ENCODE measurements around the gene ZNF516. TPM values are rescaled to one million over a fixed set of nuclear protein-coding genes. Genes with fewer than 3 reads are reported as not detected.

The ZNF516 gene
- total and polyA plus RNA-seq, 10 of the 15 experiments (the other 5 are each of a cell fraction or from before 2014, with no cell fraction given), result 2.0 to 32.0 (median 8.3) TPM

DNA sequence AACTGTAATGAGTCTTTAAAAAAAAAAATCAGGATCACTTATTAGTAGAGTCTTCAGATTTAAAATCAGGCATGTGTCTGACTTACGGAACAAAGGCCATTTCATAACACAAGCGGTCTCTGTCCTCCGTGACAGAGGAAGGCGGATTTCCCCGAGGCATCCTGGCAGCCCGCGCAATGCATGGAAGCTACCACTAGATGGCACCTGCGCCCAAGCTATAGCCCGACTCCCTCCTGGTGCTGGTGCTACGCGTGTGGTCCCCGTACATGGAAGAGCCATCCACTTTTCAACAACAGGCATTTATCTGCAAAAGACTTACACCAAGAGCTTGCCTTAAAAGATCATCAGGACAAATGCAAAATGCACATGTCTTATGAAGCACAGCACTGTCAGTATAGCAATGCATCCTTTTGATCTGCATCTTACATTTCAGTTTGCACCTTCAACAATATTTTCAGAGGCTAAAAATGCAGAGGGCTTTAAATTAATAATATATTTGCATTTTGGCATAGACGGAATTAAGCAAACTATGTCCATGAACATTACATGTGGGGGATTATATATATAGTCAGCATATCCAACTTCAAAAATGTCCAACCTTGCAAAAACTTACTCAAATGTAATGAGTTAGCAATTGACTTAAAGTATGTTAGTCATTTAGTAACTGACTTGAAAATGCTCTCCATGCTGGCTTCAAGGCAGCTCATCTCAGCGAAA, 96.0 kb downstream of the ZNF516 start:
- Histone ChIP-seq H3K4me2 (ENCODE audit: control insufficient read depth, insufficient read depth) (no peak overlapping the region), H4K20me1 (ENCODE audit: control insufficient read depth, insufficient read depth) (0 out of 2 replicates have a peak, but pooled peaks cover under 1% of the 10 kb centered on the region), H3K9me3 (replicated peaks; ENCODE audit: control insufficient read depth, insufficient read depth, low read length) (no peaks in the 10 kb centered on the region), H3K27ac (ENCODE audit: control insufficient read depth, insufficient read depth) (no peak overlapping the region), H3K36me3 (ENCODE audit: control insufficient read depth in 2 of 2, insufficient read depth in 2 of 2, low read length in 1 of 2) (peaks cover 0 to 2% of the 10 kb centered on the region in 2 experiments; a peak in 2 of 4 replicates), H3K4me3 (no peak overlapping the region), H2AFZ (ENCODE audit: control insufficient read depth, low read depth, low read length) (no peak overlapping the region), H3K27me3 (replicated peaks in 1 of 2; ENCODE audit: control insufficient read depth in 2 of 2, insufficient read depth in 2 of 2, low read length in 1 of 2) (no peaks in the 10 kb centered on the region), H3K79me2 (ENCODE audit: control insufficient read depth, insufficient read depth, low read length) (peaks cover 5% of the 10 kb centered on the region), H3K9ac (ENCODE audit: control insufficient read depth, insufficient read depth, low read length) (no peak overlapping the region), H3K4me1 (ENCODE audit: control insufficient read depth, insufficient read depth, low read length) (no peaks in the 10 kb centered on the region)
- FAIRE-seq (peak; percentile 75), DNase-seq (ENCODE audit: low read depth, low spot score) (peak; percentile 37), ATAC-seq (peak; percentile 99)
- intact Hi-C loops (cut with micrococcal nuclease; ENCODE audit: unreplicated experiment) (loop anchor here (1.0 to 2.0 kb wide), 4 partner anchors 28 to 310 kb away; no protein-coding TSS in a partner anchor), in situ Hi-C loops (cut with MboI) (loop anchor here (5.0 kb wide), 1 partner anchor 308 kb away; no protein-coding TSS in a partner anchor)
- ChIA-PET POLR2A (no interaction called here), CTCF (interaction anchor here (0.6 to 6.3 kb wide), 30 partner anchors 11 to 590 kb away, joined by 3 to 72 read pairs (median 4); no protein-coding TSS in a partner anchor), RAD21 (ENCODE audit: unreplicated experiment) (interaction anchor here (0.6 to 2.6 kb wide), 10 partner anchors 11 to 310 kb away, joined by 3 to 16 read pairs (median 4); no protein-coding TSS in a partner anchor), SMC1A (ENCODE audit: uncharacterized antibody, unreplicated experiment) (interaction anchor here (0.7 to 4.3 kb wide), 15 partner anchors 12 to 404 kb away, joined by 3 to 24 read pairs (median 4); no protein-coding TSS in a partner anchor)
- 16% methylated on average over 14 of the region's 14 CpGs for WGBS (ENCODE audit: insufficient coverage, insufficient replicate concordance, low lambda C conversion rate, missing lambda C conversion rate)
- no TSS peak for BruUV-seq (replicated peaks)
- no peak for TF ChIP-seq RCOR1 (conservative IDR thresholded peaks at IDR 0.05; ENCODE audit: low read depth, low read length)
- no peak for TF ChIP-seq PAX5 (IDR thresholded peaks at IDR 0.05; ENCODE audit: borderline replicate concordance, low read depth, low read length)
- peak; percentile 60; the same call in 1 of the 2 replicates for TF ChIP-seq IRF4 (IDR thresholded peaks at IDR 0.05; ENCODE audit: low read depth, low read length)
- TF ChIP-seq BHLHE40 (IDR thresholded peaks at IDR 0.05; ENCODE audit: borderline replicate concordance in 1 of 2, low read depth in 2 of 2, low read length in 1 of 2), result 0 out of 4 replicates have a peak, but pooled peaks of 1 of the 2 experiments have one; percentile 23
- no peak for TF ChIP-seq ZZZ3 (IDR thresholded peaks at IDR 0.05; ENCODE audit: control insufficient read depth, insufficient read length, low read depth)
- no peak for TF ChIP-seq KDM1A (IDR thresholded peaks at IDR 0.05; ENCODE audit: borderline replicate concordance)
- TF ChIP-seq EZH2 (IDR thresholded peaks at IDR 0.05; ENCODE audit: borderline replicate concordance, control insufficient read depth, low read depth, low read length), result no peak
- TF ChIP-seq, protein P1, sequence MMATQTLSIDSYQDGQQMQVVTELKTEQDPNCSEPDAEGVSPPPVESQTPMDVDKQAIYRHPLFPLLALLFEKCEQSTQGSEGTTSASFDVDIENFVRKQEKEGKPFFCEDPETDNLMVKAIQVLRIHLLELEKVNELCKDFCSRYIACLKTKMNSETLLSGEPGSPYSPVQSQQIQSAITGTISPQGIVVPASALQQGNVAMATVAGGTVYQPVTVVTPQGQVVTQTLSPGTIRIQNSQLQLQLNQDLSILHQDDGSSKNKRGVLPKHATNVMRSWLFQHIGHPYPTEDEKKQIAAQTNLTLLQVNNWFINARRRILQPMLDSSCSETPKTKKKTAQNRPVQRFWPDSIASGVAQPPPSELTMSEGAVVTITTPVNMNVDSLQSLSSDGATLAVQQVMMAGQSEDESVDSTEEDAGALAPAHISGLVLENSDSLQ (IDR thresholded peaks at IDR 0.05), result no peak
- peak; percentile 94 for TF ChIP-seq RAD21 (IDR thresholded peaks at IDR 0.05; ENCODE audit: insufficient read depth, low read depth, low read length)
- peak; percentile 97 for TF ChIP-seq SMC3 (IDR thresholded peaks at IDR 0.05; ENCODE audit: borderline replicate concordance, low read length)
- no peak for TF ChIP-seq SIX5 (IDR thresholded peaks at IDR 0.05; ENCODE audit: low read depth, low read length, severe bottlenecking)
- TF ChIP-seq, protein P2, sequence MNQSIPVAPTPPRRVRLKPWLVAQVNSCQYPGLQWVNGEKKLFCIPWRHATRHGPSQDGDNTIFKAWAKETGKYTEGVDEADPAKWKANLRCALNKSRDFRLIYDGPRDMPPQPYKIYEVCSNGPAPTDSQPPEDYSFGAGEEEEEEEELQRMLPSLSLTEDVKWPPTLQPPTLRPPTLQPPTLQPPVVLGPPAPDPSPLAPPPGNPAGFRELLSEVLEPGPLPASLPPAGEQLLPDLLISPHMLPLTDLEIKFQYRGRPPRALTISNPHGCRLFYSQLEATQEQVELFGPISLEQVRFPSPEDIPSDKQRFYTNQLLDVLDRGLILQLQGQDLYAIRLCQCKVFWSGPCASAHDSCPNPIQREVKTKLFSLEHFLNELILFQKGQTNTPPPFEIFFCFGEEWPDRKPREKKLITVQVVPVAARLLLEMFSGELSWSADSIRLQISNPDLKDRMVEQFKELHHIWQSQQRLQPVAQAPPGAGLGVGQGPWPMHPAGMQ (IDR thresholded peaks at IDR 0.05; ENCODE audit: borderline replicate concordance), result no peak
- TF ChIP-seq FOXM1 (IDR thresholded peaks at IDR 0.05; ENCODE audit: low read depth, low read length), result peak; percentile 40; the same call in 1 of the 2 replicates
- no peak for TF ChIP-seq NFIC (IDR thresholded peaks at IDR 0.05; ENCODE audit: low read depth, low read length)
- TF ChIP-seq, protein P3, sequence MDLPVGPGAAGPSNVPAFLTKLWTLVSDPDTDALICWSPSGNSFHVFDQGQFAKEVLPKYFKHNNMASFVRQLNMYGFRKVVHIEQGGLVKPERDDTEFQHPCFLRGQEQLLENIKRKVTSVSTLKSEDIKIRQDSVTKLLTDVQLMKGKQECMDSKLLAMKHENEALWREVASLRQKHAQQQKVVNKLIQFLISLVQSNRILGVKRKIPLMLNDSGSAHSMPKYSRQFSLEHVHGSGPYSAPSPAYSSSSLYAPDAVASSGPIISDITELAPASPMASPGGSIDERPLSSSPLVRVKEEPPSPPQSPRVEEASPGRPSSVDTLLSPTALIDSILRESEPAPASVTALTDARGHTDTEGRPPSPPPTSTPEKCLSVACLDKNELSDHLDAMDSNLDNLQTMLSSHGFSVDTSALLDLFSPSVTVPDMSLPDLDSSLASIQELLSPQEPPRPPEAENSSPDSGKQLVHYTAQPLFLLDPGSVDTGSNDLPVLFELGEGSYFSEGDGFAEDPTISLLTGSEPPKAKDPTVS (IDR thresholded peaks at IDR 0.05; ENCODE audit: low read depth, low read length), result no peak
- TF ChIP-seq SUPT20H (IDR thresholded peaks at IDR 0.05; ENCODE audit: borderline replicate concordance, control insufficient read depth, low read depth, low read length), result no peak
- TF ChIP-seq BRCA1 (IDR thresholded peaks at IDR 0.05; ENCODE audit: low read depth, low read length), result no peak
- TF ChIP-seq NR2C1 (IDR thresholded peaks at IDR 0.05), result no peak
- no peak for TF ChIP-seq IKZF2 (IDR thresholded peaks at IDR 0.05)
- TF ChIP-seq LARP7 (IDR thresholded peaks at IDR 0.05), result no peak

Data from GM12878 (cell line).